ENCODE results near the gene CEP70.

Gene CEP70

DNA sequence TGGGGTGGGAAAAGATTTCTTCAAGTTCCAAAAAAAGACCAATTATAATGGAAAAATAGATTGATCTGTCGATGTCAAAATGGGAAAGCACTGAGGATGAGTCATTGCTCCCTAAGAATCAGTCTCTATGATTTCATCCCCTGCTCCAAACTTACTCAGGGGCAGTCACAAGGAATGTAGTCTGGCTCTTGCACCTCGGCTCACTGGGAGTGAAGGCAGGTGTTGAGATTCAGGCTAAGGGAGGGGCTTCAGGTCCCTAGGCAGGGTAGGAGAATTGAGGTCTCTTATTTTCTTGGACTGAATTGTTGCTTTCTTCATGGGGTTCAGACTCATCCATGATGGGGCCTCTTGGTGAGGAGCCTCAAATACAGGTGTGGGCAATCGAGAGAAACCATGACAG lies 145.4 kb downstream of the CEP70 start:
- DNase-seq = no peak

DNA sequence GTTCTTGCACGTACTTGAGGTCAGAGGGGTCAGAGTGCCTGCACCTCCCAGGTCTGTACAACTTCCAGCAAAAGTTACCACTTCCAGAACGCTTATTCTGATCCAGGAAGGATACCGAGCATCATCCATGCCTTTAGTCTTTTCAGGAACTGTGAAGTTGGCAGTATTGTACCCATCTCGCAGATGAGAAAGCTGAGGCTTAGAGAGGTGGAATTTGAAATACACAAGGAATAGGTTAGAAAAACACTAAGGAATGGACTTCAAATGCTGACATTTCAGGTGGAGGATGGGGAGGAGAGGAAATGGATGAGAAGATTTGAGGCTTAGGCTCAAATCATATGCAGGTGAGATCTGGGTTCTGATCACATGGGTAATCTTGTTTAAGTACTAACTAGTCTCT lies 148.4 kb downstream of the CEP70 start:
- DNase-seq = no peak

DNA sequence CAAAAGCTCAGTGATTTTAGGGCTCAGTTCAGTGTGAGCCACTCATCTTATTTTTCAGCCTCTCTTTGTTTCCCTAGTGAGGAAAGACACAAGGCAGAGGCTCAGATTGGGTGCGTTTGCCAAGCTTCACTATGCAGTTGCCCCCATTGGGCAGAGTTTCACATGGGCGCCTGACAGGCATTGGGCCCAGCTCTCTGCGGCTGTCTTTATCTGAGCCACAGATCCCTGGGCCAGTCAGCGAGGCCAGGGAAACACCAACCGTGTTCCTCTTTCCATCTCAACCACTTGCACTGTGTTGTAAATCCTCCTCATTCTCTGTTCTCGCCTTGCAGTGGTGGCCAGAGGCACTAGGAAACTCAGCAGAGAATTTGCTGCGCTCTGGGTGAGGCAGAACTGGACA lies 148.8 kb downstream of the CEP70 start:
- DNase-seq = no peak
